HCT116 (cell line): ENCODE results near the gene PPM1D. TPM values are rescaled to one million over a fixed set of nuclear protein-coding genes. Genes with fewer than 3 reads are reported as not detected.

Source experiments
- ATAC-seq: fragments of 200-7000 bp; cut with Tn5 transposase; 2 replicates; pipeline ENCODE4 v1.9.1; 2020; ENCODE audit warnings: mild to moderate bottlenecking, moderate library complexity
- BruUV-seq: library from RNA; stranded (reverse); fragments of 400-500 nt; replicated peaks from 2 replicates; lab custom pipeline; 2021; lab: Mats Ljungman, UMichigan
- CTCF ChIA-PET: fragments of 300-600 bp; sonication (Branson Sonifier 250); formaldehyde crosslinking; loops from one replicate; lab custom pipeline; 2021; ENCODE audit warnings: antibody characterized with exemption; lab: Charles Lee
- POLR2A ChIA-PET: fragments of 300-600, 350-600 bp; sonication (Branson Sonifier 250); formaldehyde crosslinking; loops from one replicate; lab custom pipeline; 2021; ENCODE audit warnings: antibody characterized with exemption; lab: Charles Lee
- RAD21 ChIA-PET, 2 experiments: fragments of 300-600 bp; sonication (Branson Sonifier 250); formaldehyde crosslinking; loops; one replicate each; lab custom pipeline; 2023; ENCODE audit warnings: low total read pairs in 2 of 2; ENCODE audit not compliant: uncharacterized antibody in 2 of 2, unreplicated experiment in 2 of 2, low non-redundant PET in 1 of 2; lab: Charles Lee
- DNase-seq: peaks from one replicate; pipeline ENCODE4 v3.0.0-alpha.2; 2010; ENCODE audit warnings: low read depth, low spot score
- H2AFZ ChIP-seq: fragments of 200-600 bp; shearing (Covaris generic), sonication (generic); 2 replicates; pipeline ENCODE4 v1.6.1; 2017; ENCODE audit warnings: low read depth, mixed run types, mixed read lengths, antibody characterized with exemption, low read length; ENCODE audit not compliant: poor library complexity, severe bottlenecking
- H3K27ac ChIP-seq: 2 replicates; pipeline ENCODE4 v1.5.1; 2012; ENCODE audit warnings: low read depth, low read length
- H3K27me3 ChIP-seq: fragments of 200-600 bp; sonication (generic); 2 replicates; pipeline ENCODE4 v1.6.1; 2016; ENCODE audit warnings: mixed run types, low read length, mixed read lengths; ENCODE audit not compliant: insufficient read depth
- H3K36me3 ChIP-seq, 2 experiments: fragments of 200-500 bp in 1 of 2; fragments of 200-600 bp in 1 of 2; sonication (Bioruptor generic) in 1 of 2; sonication (generic) in 1 of 2; 2 replicates each; pipeline versions ENCODE4 v1.5.1 to v1.6.1; 2014 to 2016; ENCODE audit warnings: low read length in 2 of 2, inconsistent platforms in 1 of 2, mixed read lengths in 1 of 2, mixed run types in 1 of 2; ENCODE audit not compliant: insufficient read depth in 2 of 2, control insufficient read depth in 1 of 2
- H3K4me1 ChIP-seq, 2 experiments: fragments of 200-600 bp in 1 of 2; sonication (generic) in 1 of 2; 2 replicates each; pipeline versions ENCODE4 v1.5.1 to v1.6.1; 2012 to 2017; ENCODE audit warnings: low read length in 2 of 2, inconsistent platforms in 1 of 2, mild to moderate bottlenecking in 1 of 2, mixed read lengths in 1 of 2, mixed run types in 1 of 2, moderate library complexity in 1 of 2; ENCODE audit not compliant: insufficient read depth in 2 of 2, control insufficient read depth in 1 of 2
- H3K4me2 ChIP-seq: fragments of 200-600 bp; sonication (generic); 2 replicates; pipeline ENCODE4 v1.6.1; 2017; ENCODE audit warnings: mixed run types, low read length, mixed read lengths
- H3K4me3 ChIP-seq, 2 experiments: fragments of 200-600 bp in 1 of 2; sonication (generic) in 1 of 2; replicated peaks in 1 of 2; 2 replicates each; pipeline ENCODE4 v1.5.1; 2011 to 2016; ENCODE audit warnings: low read length in 2 of 2, control low read depth in 1 of 2, low read depth in 1 of 2, mild to moderate bottlenecking in 1 of 2, mixed read lengths in 1 of 2, mixed run types in 1 of 2
- H3K79me2 ChIP-seq: fragments of 200-600 bp; sonication (generic); 2 replicates; pipeline ENCODE4 v1.6.1; 2017; ENCODE audit warnings: mild to moderate bottlenecking, mixed run types, low read length, moderate library complexity, mixed read lengths; ENCODE audit not compliant: insufficient read depth
- H3K9ac ChIP-seq: fragments of 200-600 bp; sonication (generic); 2 replicates; pipeline ENCODE4 v1.6.1; 2016; ENCODE audit warnings: low read length, mixed read lengths
- H3K9me2 ChIP-seq: fragments of 200-600 bp; sonication (generic), shearing (Covaris generic); 2 replicates; pipeline ENCODE4 v1.6.1; 2017; ENCODE audit warnings: mixed run types, mild to moderate bottlenecking, moderate library complexity; ENCODE audit not compliant: insufficient read depth
- H3K9me3 ChIP-seq, 2 experiments: fragments of 200-500 bp in 1 of 2; fragments of 200-600 bp in 1 of 2; sonication (Bioruptor generic) in 1 of 2; sonication (generic) in 1 of 2; 2 replicates each; pipeline ENCODE4 v1.6.1; 2014 to 2017; ENCODE audit warnings: low read length in 2 of 2, mixed read lengths in 2 of 2, inconsistent platforms in 1 of 2, low read depth in 1 of 2, mild to moderate bottlenecking in 1 of 2, mixed run types in 1 of 2, moderate library complexity in 1 of 2; ENCODE audit not compliant: control insufficient read depth in 1 of 2, insufficient read depth in 1 of 2
- H4K20me1 ChIP-seq: fragments of 200-600 bp; sonication (generic), shearing (Covaris generic); 2 replicates; pipeline ENCODE4 v1.6.1; 2017; ENCODE audit warnings: mixed run types, mild to moderate bottlenecking, moderate library complexity; ENCODE audit not compliant: insufficient read depth
- EZH2 ChIP-seq: fragments of 200-600 bp; sonication (generic); IDR thresholded peaks from 2 replicates; pipeline ENCODE4 v1.6.1; 2017; ENCODE audit warnings: antibody characterized with exemption, mixed run types
- EZH2phosphoT487 ChIP-seq: fragments of 200-600 bp; IDR thresholded peaks from 2 replicates; pipeline ENCODE4 v1.6.1; 2018; ENCODE audit warnings: antibody characterized with exemption, borderline replicate concordance
- FOSL1 ChIP-seq: IDR thresholded peaks from 2 replicates; pipeline ENCODE4 v1.6.1; 2012; ENCODE audit warnings: low read depth
- POLR2AphosphoS5 ChIP-seq: IDR thresholded peaks from 2 replicates; pipeline ENCODE4 v1.6.1; 2011; ENCODE audit warnings: mild to moderate bottlenecking, low read depth, low read length, moderate library complexity
- TCF7L2 ChIP-seq: IDR thresholded peaks from 2 replicates; pipeline ENCODE4 v1.7.0; 2011; ENCODE audit warnings: borderline replicate concordance, inconsistent platforms; ENCODE audit not compliant: insufficient read depth, insufficient read length; ENCODE audit errors: extremely low read depth
- YY1 ChIP-seq: IDR thresholded peaks from 2 replicates; pipeline ENCODE4 v1.6.1; 2011; ENCODE audit warnings: low read length, low read depth, moderate library complexity, mild to moderate bottlenecking; ENCODE audit not compliant: insufficient replicate concordance; ENCODE audit errors: extremely low read depth
- ZFX ChIP-seq: fragments of 450-650 bp; IDR thresholded peaks from 2 replicates; pipeline ENCODE4 v1.6.1; 2017
- intact Hi-C: fragments of 100-400 bp; cut with micrococcal nuclease; formaldehyde crosslinking; loops from 2 replicates; pipeline ENCODE4 v1.10.0; 2022
- total RNA-seq: library from RNA; stranded (reverse); gene quantifications from one replicate; pipeline ENCODE4 v1.2.1, GENCODE V29; 2021; ENCODE audit not compliant: unreplicated experiment
- TF ChIP-seq, protein P1 (sequence below): IDR thresholded peaks from 2 replicates; pipeline ENCODE4 v1.6.1; 2012; ENCODE audit warnings: low read depth
- TF ChIP-seq, protein P2 (sequence below): IDR thresholded peaks from 2 replicates; pipeline ENCODE4 v1.6.1; 2011; ENCODE audit warnings: mild to moderate bottlenecking, low read length, moderate library complexity; ENCODE audit not compliant: insufficient replicate concordance; ENCODE audit errors: extremely low read depth

The PPM1D gene
- total RNA-seq, 1 experiment from 2014 or later = 29.1 TPM

DNA sequence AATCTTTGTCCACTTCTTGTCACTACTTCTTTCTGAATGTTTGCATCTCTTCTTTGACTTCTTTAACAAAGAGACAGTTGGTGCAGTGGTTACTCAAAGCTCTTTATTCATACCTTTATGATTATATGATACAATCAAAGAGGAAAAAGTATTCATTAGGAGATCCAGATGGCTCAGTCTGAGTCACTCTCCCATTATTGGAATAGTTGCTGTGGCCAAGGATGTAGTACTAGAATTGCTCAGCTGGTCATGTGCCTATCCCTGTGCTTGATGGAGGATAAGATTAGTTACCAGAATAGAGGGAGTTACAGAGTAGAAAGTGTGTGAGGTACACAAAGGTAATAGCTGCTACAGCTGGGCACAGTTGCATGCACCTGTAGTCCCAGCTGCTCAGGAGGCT lies 96.0 kb downstream of the PPM1D start:
- ATAC-seq = no peak; the same call in 1 of the 2 replicates
- CTCF ChIA-PET = interaction anchor here (0.8 kb wide), 1 partner anchor 276 kb away, joined by 3 read pairs; no protein-coding TSS in a partner anchor
- Histone ChIP-seq H3K36me3 (no peaks in the 10 kb centered on the region), H3K4me3 (no peak overlapping the region), H3K9me3 (no peaks in the 10 kb centered on the region), H3K79me2 (no peaks in the 10 kb centered on the region), H3K9ac (no peak overlapping the region), H4K20me1 (no peaks in the 10 kb centered on the region), H3K9me2 (no peaks in the 10 kb centered on the region), H3K27me3 (no peaks in the 10 kb centered on the region), H3K4me1 (peaks cover 0 to 7% of the 10 kb centered on the region in 2 experiments; a peak in 1 of 4 replicates), H3K27ac (no peak overlapping the region), H3K4me2 (no peak overlapping the region), H2AFZ (no peak overlapping the region)
- no peak for DNase-seq
- POLR2A ChIA-PET = no interaction called here
- RAD21 ChIA-PET = no interaction called here
- TF ChIP-seq, protein P1, sequence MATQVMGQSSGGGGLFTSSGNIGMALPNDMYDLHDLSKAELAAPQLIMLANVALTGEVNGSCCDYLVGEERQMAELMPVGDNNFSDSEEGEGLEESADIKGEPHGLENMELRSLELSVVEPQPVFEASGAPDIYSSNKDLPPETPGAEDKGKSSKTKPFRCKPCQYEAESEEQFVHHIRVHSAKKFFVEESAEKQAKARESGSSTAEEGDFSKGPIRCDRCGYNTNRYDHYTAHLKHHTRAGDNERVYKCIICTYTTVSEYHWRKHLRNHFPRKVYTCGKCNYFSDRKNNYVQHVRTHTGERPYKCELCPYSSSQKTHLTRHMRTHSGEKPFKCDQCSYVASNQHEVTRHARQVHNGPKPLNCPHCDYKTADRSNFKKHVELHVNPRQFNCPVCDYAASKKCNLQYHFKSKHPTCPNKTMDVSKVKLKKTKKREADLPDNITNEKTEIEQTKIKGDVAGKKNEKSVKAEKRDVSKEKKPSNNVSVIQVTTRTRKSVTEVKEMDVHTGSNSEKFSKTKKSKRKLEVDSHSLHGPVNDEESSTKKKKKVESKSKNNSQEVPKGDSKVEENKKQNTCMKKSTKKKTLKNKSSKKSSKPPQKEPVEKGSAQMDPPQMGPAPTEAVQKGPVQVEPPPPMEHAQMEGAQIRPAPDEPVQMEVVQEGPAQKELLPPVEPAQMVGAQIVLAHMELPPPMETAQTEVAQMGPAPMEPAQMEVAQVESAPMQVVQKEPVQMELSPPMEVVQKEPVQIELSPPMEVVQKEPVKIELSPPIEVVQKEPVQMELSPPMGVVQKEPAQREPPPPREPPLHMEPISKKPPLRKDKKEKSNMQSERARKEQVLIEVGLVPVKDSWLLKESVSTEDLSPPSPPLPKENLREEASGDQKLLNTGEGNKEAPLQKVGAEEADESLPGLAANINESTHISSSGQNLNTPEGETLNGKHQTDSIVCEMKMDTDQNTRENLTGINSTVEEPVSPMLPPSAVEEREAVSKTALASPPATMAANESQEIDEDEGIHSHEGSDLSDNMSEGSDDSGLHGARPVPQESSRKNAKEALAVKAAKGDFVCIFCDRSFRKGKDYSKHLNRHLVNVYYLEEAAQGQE = no peak
- no peak for TF ChIP-seq POLR2AphosphoS5
- no TSS peak for BruUV-seq
- intact Hi-C loops = no loop called here

DNA sequence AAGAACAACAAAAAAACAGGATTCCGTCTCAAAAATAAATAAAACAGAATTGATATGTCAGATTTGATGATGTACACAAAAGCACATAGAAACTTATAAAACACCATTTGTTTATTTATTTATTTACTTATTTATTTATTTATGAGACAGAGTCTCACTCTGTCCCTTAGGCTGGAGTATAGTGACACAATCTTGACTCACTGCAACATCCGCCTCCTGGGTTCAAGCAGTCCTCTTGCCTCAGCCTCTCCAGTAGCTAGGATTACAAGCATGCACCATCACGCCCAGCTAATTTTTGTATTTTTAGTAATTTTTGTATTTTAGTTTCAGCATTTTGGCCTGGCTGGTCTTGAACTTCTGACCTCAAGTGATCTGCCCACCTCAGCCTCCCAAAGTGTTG lies 99.1 kb downstream of the PPM1D start:
- H4K20me1 ChIP-seq = no peaks in the 10 kb centered on the region
- DNase-seq = no peak
- H2AFZ ChIP-seq = no peak overlapping the region
- no peaks in the 10 kb centered on the region for H3K27me3 ChIP-seq
- H3K4me2 ChIP-seq = no peak overlapping the region
- no TSS peak for BruUV-seq
- H3K27ac ChIP-seq = no peak overlapping the region
- H3K9ac ChIP-seq = no peak overlapping the region
- no peaks in the 10 kb centered on the region for H3K9me2 ChIP-seq
- RAD21 ChIA-PET = no interaction called here
- no peak overlapping the region for H3K4me3 ChIP-seq
- H3K79me2 ChIP-seq = no peaks in the 10 kb centered on the region
- POLR2A ChIA-PET = no interaction called here
- intact Hi-C loops = no loop called here
- TF ChIP-seq, protein P1 = no peak
- no peak for TF ChIP-seq YY1
- TF ChIP-seq EZH2 = no peak
- no peak for TF ChIP-seq FOSL1
- TF ChIP-seq, protein P2, sequence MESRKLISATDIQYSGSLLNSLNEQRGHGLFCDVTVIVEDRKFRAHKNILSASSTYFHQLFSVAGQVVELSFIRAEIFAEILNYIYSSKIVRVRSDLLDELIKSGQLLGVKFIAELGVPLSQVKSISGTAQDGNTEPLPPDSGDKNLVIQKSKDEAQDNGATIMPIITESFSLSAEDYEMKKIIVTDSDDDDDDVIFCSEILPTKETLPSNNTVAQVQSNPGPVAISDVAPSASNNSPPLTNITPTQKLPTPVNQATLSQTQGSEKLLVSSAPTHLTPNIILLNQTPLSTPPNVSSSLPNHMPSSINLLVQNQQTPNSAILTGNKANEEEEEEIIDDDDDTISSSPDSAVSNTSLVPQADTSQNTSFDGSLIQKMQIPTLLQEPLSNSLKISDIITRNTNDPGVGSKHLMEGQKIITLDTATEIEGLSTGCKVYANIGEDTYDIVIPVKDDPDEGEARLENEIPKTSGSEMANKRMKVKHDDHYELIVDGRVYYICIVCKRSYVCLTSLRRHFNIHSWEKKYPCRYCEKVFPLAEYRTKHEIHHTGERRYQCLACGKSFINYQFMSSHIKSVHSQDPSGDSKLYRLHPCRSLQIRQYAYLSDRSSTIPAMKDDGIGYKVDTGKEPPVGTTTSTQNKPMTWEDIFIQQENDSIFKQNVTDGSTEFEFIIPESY = no peak
- TF ChIP-seq ZFX = no peak
- TF ChIP-seq EZH2phosphoT487 = no peak
- TF ChIP-seq TCF7L2 = no peak
- no peaks in the 10 kb centered on the region for H3K36me3 ChIP-seq
- H3K9me3 ChIP-seq = no peaks in the 10 kb centered on the region
- H3K4me1 ChIP-seq = peaks cover 0 to 7% of the 10 kb centered on the region in 2 experiments; a peak in 1 of 4 replicates
- no peak for ATAC-seq
- CTCF ChIA-PET = no interaction called here
